IMR-90 (cell line): ENCODE measurements around the gene TMEM135. TPM values are rescaled to one million over a fixed set of nuclear protein-coding genes. Genes with fewer than 3 reads are reported as not detected.

Source experiments
- ATAC-seq: fragments of 200-7000 bp; cut with Tn5 transposase; 2 replicates; pipeline ENCODE4 v1.9.1; 2020; ENCODE audit warnings: low read depth, mild to moderate bottlenecking, moderate library complexity
- BruUV-seq: library from RNA; stranded (reverse); fragments of 400-500 nt; replicated peaks from 2 replicates; lab custom pipeline; 2021; lab: Mats Ljungman, UMichigan
- CTCF ChIA-PET: fragments of 300-600 bp; formaldehyde crosslinking; extraction: SDS; loops from one replicate; lab custom pipeline; 2021; ENCODE audit warnings: antibody characterized with exemption; lab: Yijun Ruan, JAX
- POLR2A ChIA-PET: fragments of 300-600 bp; sonication (Branson Sonifier 250); formaldehyde crosslinking; loops from one replicate; lab custom pipeline; 2022; ENCODE audit warnings: antibody characterized with exemption; ENCODE audit not compliant: unreplicated experiment; lab: Charles Lee
- DNase-seq: peaks from one replicate; pipeline ENCODE4 v3.0.0; 2013
- H2AFZ ChIP-seq: replicated peaks from 2 replicates; pipeline ENCODE3; 2013; ENCODE audit warnings: low read length, mild to moderate bottlenecking; ENCODE audit not compliant: poor library complexity
- H2AK5ac ChIP-seq: 2 replicates; pipeline ENCODE4 v1.6.1; 2013; ENCODE audit warnings: low read depth, low read length, inconsistent platforms
- H2AK9ac ChIP-seq: replicated peaks from 2 replicates; pipeline ENCODE3; 2013; ENCODE audit warnings: mild to moderate bottlenecking, low read depth, low read length, moderate library complexity; ENCODE audit not compliant: poor library complexity
- H2BK120ac ChIP-seq: 2 replicates; pipeline ENCODE4 v1.6.1; 2013; ENCODE audit warnings: low read depth, low read length, inconsistent platforms
- H2BK15ac ChIP-seq: 3 replicates; pipeline ENCODE4 v1.6.1; 2013; ENCODE audit warnings: low read depth, low read length, inconsistent platforms
- H2BK20ac ChIP-seq: 2 replicates; pipeline ENCODE4 v1.6.1; 2013; ENCODE audit warnings: low read depth, mild to moderate bottlenecking, inconsistent platforms, low read length, moderate library complexity
- H2BK5ac ChIP-seq: 2 replicates; pipeline ENCODE4 v1.6.1; 2013; ENCODE audit warnings: mild to moderate bottlenecking, low read depth, low read length, inconsistent platforms; ENCODE audit not compliant: poor library complexity, severe bottlenecking
- H3K14ac ChIP-seq: replicated peaks from 2 replicates; pipeline ENCODE4 v1.6.1; 2013; ENCODE audit warnings: low read depth, low read length, inconsistent platforms
- H3K18ac ChIP-seq: 2 replicates; pipeline ENCODE4 v1.6.1; 2013; ENCODE audit warnings: low read depth, low read length, control low read depth
- H3K23ac ChIP-seq: 2 replicates; pipeline ENCODE4 v1.6.1; 2013; ENCODE audit warnings: low read depth, low read length, inconsistent platforms
- H3K27ac ChIP-seq: 2 replicates; pipeline ENCODE4 v1.5.1; 2013; ENCODE audit warnings: mild to moderate bottlenecking, control low read depth, low read length; ENCODE audit not compliant: insufficient read depth
- H3K27me3 ChIP-seq: 2 replicates; pipeline ENCODE4 v1.6.1; 2013; ENCODE audit warnings: low read length; ENCODE audit not compliant: control insufficient read depth, insufficient read depth
- H3K36me3 ChIP-seq: 2 replicates; pipeline ENCODE4 v1.6.1; 2013; ENCODE audit warnings: low read length, mixed read lengths; ENCODE audit not compliant: control insufficient read depth, insufficient read depth
- H3K4ac ChIP-seq: 2 replicates; pipeline ENCODE4 v1.6.1; 2013; ENCODE audit warnings: low read depth, low read length, inconsistent platforms
- H3K4me1 ChIP-seq: 2 replicates; pipeline ENCODE4 v1.6.1; 2013; ENCODE audit warnings: low read length, mixed read lengths; ENCODE audit not compliant: control insufficient read depth, insufficient read depth
- H3K4me2 ChIP-seq: 2 replicates; pipeline ENCODE4 v1.6.1; 2013; ENCODE audit warnings: low read depth, mild to moderate bottlenecking, control low read depth, low read length, moderate library complexity
- H3K4me3 ChIP-seq: 2 replicates; pipeline ENCODE4 v1.5.1; 2013; ENCODE audit warnings: low read depth, mild to moderate bottlenecking, control low read depth, low read length, moderate library complexity; ENCODE audit not compliant: insufficient read depth
- H3K56ac ChIP-seq: 2 replicates; pipeline ENCODE4 v1.6.1; 2013; ENCODE audit warnings: low read length, inconsistent platforms; ENCODE audit not compliant: insufficient read depth; ENCODE audit errors: extremely low read depth
- H3K79me1 ChIP-seq, 2 experiments: 2 replicates each; pipeline ENCODE4 v1.6.1; 2013; ENCODE audit warnings: low read length in 2 of 2, inconsistent platforms in 1 of 2, low read depth in 1 of 2
- H3K9ac ChIP-seq: 2 replicates; pipeline ENCODE4 v1.6.1; 2013; ENCODE audit warnings: low read depth, low read length, control low read depth
- H3K9me1 ChIP-seq: 2 replicates; pipeline ENCODE4 v1.6.1; 2013; ENCODE audit warnings: low read length, inconsistent platforms; ENCODE audit not compliant: insufficient read depth
- H3K9me3 ChIP-seq: 2 replicates; pipeline ENCODE4 v1.6.1; 2013; ENCODE audit warnings: low read length; ENCODE audit not compliant: control insufficient read depth, insufficient read depth
- H4K20me1 ChIP-seq: 2 replicates; pipeline ENCODE4 v1.6.1; 2013; ENCODE audit warnings: low read length, inconsistent platforms; ENCODE audit not compliant: insufficient read depth
- H4K5ac ChIP-seq: 2 replicates; pipeline ENCODE4 v1.6.1; 2013; ENCODE audit warnings: mild to moderate bottlenecking, low read depth, low read length, control low read depth
- H4K8ac ChIP-seq, 2 experiments: 2 replicates each; pipeline ENCODE4 v1.6.1; 2013; ENCODE audit warnings: low read depth in 2 of 2, low read length in 2 of 2, control low read depth in 1 of 2, inconsistent platforms in 1 of 2
- H4K91ac ChIP-seq: 2 replicates; pipeline ENCODE4 v1.6.1; 2013; ENCODE audit warnings: low read depth, low read length, inconsistent platforms; ENCODE audit not compliant: insufficient read depth
- BHLHE40 ChIP-seq: fragments of 150-350 bp; IDR thresholded peaks from 2 replicates; pipeline ENCODE4 v1.6.1; 2016; ENCODE audit warnings: mild to moderate bottlenecking, low read depth, low read length
- CEBPB ChIP-seq: IDR thresholded peaks from 2 replicates; pipeline ENCODE4 v1.6.1; 2012; ENCODE audit warnings: low read depth, low read length, improper control_type of control experiment
- CHD1 ChIP-seq: IDR thresholded peaks from 2 replicates; pipeline ENCODE4 v1.6.1; 2012; ENCODE audit warnings: low read depth, low read length, improper control_type of control experiment
- CTCF ChIP-seq: conservative IDR thresholded peaks from 2 replicates; pipeline ENCODE4 v1.5.1; 2012; ENCODE audit warnings: mild to moderate bottlenecking, low read depth, low read length, improper control_type of control experiment
- ELK1 ChIP-seq: fragments of 150-350 bp; IDR thresholded peaks from 2 replicates; pipeline ENCODE4 v1.6.1; 2016; ENCODE audit warnings: low read depth, mild to moderate bottlenecking, low read length, moderate library complexity, borderline replicate concordance
- FOS ChIP-seq: fragments of 150-350 bp; IDR thresholded peaks from 2 replicates; pipeline ENCODE4 v1.6.1; 2016; ENCODE audit warnings: low read depth, low read length
- MAFK ChIP-seq: IDR thresholded peaks from 2 replicates; pipeline ENCODE4 v1.6.1; 2012; ENCODE audit warnings: low read depth, low read length, improper control_type of control experiment
- MAZ ChIP-seq: IDR thresholded peaks from 2 replicates; pipeline ENCODE4 v1.6.1; 2012; ENCODE audit warnings: low read depth, mild to moderate bottlenecking, low read length, improper control_type of control experiment, moderate library complexity, borderline replicate concordance
- MXI1 ChIP-seq: IDR thresholded peaks from 2 replicates; pipeline ENCODE4 v1.6.1; 2012; ENCODE audit warnings: low read depth, mild to moderate bottlenecking, low read length, moderate library complexity, borderline replicate concordance
- NFE2L2 ChIP-seq: fragments of 150-350 bp; IDR thresholded peaks from 2 replicates; pipeline ENCODE4 v1.6.1; 2016; ENCODE audit warnings: low read depth, mild to moderate bottlenecking, low read length
- POLR2A ChIP-seq: IDR thresholded peaks from 2 replicates; pipeline ENCODE4 v1.6.1; 2012; ENCODE audit warnings: mild to moderate bottlenecking, low read depth, low read length
- RAD21 ChIP-seq: IDR thresholded peaks from 2 replicates; pipeline ENCODE4 v1.6.1; 2012; ENCODE audit warnings: low read length, improper control_type of control experiment
- RCOR1 ChIP-seq: IDR thresholded peaks from 2 replicates; pipeline ENCODE4 v1.6.1; 2012; ENCODE audit warnings: mild to moderate bottlenecking, low read length, improper control_type of control experiment; ENCODE audit not compliant: insufficient replicate concordance
- RFX5 ChIP-seq: IDR thresholded peaks from 2 replicates; pipeline ENCODE4 v1.8.0; 2012; ENCODE audit warnings: low read depth, mild to moderate bottlenecking, low read length, moderate library complexity
- SMC3 ChIP-seq: fragments of 150-350 bp; IDR thresholded peaks from 2 replicates; pipeline ENCODE4 v1.6.1; 2016; ENCODE audit warnings: low read depth, mild to moderate bottlenecking, antibody characterized with exemption, low read length, moderate library complexity
- USF2 ChIP-seq: fragments of 150-350 bp; IDR thresholded peaks from 2 replicates; pipeline ENCODE4 v1.6.1; 2017; ENCODE audit warnings: mild to moderate bottlenecking, antibody characterized with exemption, low read length, low read depth
- whole genome bisulfite sequencing, 2 experiments: methylation state at CpG; one replicate each; pipeline versions ENCODE4 v1.1.5 to v1.1.7; 2013; ENCODE audit warnings: missing lambda C conversion rate in 2 of 2; ENCODE audit not compliant: insufficient read length in 1 of 2; ENCODE audit errors: extremely low coverage in 2 of 2; 5-methylcytosine and 5-hydroxymethylcytosine counted together
- dilution Hi-C: fragments of 300-500 bp; cut with HindIII; formaldehyde crosslinking; loops from one replicate; pipeline ENCODE4 v1.14.3; 2018; ENCODE audit warnings: low sequenced_read_pairs; ENCODE audit not compliant: unreplicated experiment
- in situ Hi-C: fragments of 300-500 bp; cut with MboI; formaldehyde crosslinking; loops from 3 replicates; pipeline ENCODE4 v1.14.3; 2019; ENCODE audit warnings: low sequenced_read_pairs, inconsistent platforms, mixed read lengths
- intact Hi-C: fragments of 100-400 bp; cut with micrococcal nuclease; formaldehyde crosslinking; loops from 2 replicates; pipeline ENCODE4 v1.10.0; 2022
- polyA plus RNA-seq, 3 experiments: library from polyadenylated mRNA; depleted of rRNA; stranded (reverse); fragments of >200 nt; gene quantifications; 2 replicates each; pipeline ENCODE4 v1.2.3, GENCODE V29; 2012; ENCODE audit warnings: low replicate concordance in 1 of 3
- total RNA-seq: library from RNA; depleted of rRNA; stranded (reverse); fragments of >200 nt; gene quantifications from 2 replicates; pipeline ENCODE4 v1.2.3, GENCODE V29; 2012

TMEM135 gene
- total and polyA plus RNA-seq, 2 of the 4 experiments (the other 2 are of a cell fraction) = 3.9 to 5.9 TPM

GRCh38 chr11:87322568-87322967 is 284.8 kb downstream of the TMEM135 start:
- dilution Hi-C loops = no loop called here

More at GRCh38 chr11:87322568-87322967, 284.8 kb downstream of the TMEM135 start:
- Histone ChIP-seq H3K4me3 (no peak overlapping the region), H3K23ac (no peak overlapping the region), H2AK9ac (no peak overlapping the region), H2BK5ac (no peak overlapping the region), H2AK5ac (no peak overlapping the region), H3K79me1 (no peaks in the 10 kb centered on the region), H2BK120ac (no peak overlapping the region), H4K5ac (no peak overlapping the region), H3K9ac (no peak overlapping the region), H2BK15ac (no peak overlapping the region), H4K8ac (no peak overlapping the region), H2AFZ (no peak overlapping the region), H4K20me1 (no peaks in the 10 kb centered on the region), H3K36me3 (no peaks in the 10 kb centered on the region), H3K9me3 (no peaks in the 10 kb centered on the region), H3K14ac (no peak overlapping the region), H3K4ac (no peak overlapping the region), H3K27ac (no peak overlapping the region), H4K91ac (no peak overlapping the region), H3K18ac (no peak overlapping the region), H3K9me1 (no peaks in the 10 kb centered on the region), H3K27me3 (no peaks in the 10 kb centered on the region), H3K56ac (no peak overlapping the region), H3K4me2 (no peak overlapping the region), H2BK20ac (no peak overlapping the region), H3K4me1 (no peaks in the 10 kb centered on the region)
- in situ Hi-C loops = no loop called here
- intact Hi-C loops = no loop called here
- no TSS peak for BruUV-seq
- DNase-seq = no peak
- no peak for TF ChIP-seq MAZ
- TF ChIP-seq RFX5 = no peak
- no peak for TF ChIP-seq CHD1
- no peak for TF ChIP-seq RCOR1
- TF ChIP-seq ELK1 = no peak
- TF ChIP-seq CEBPB = no peak
- no peak for TF ChIP-seq SMC3
- TF ChIP-seq CTCF = no peak
- no peak for TF ChIP-seq USF2
- no peak for TF ChIP-seq NFE2L2
- TF ChIP-seq BHLHE40 = no peak
- TF ChIP-seq MAFK = no peak
- no peak for TF ChIP-seq RAD21
- TF ChIP-seq POLR2A = no peak
- no peak for TF ChIP-seq MXI1
- TF ChIP-seq FOS = no peak
- no CpG with 5 or more reads among the region's 1 CpG for WGBS, 2 experiments
- POLR2A ChIA-PET = no interaction called here
- CTCF ChIA-PET = no interaction called here
- no peak for ATAC-seq
